CD4-positive, alpha-beta T cell (primary cell): ENCODE results near the gene ARPC5L. TPM values are rescaled to one million over a fixed set of nuclear protein-coding genes. Genes with fewer than 3 reads are reported as not detected.
"Not testable (repeated sequence)": the region's sequence is repeated elsewhere in the genome, so short reads cannot be mapped to it uniquely, and the experiment has no call there.

ENCODE experiments used
- ATAC-seq: fragments of 200-7000 bp; cut with Tn5 transposase; one replicate; pipeline ENCODE4 v1.10.0; 2022; ENCODE audit warnings: mild to moderate bottlenecking; ENCODE audit not compliant: poor library complexity
- CTCF ChIA-PET: fragments of 350-600 bp; sonication (Branson Sonifier 250); formaldehyde crosslinking; loops from one replicate; lab custom pipeline; 2021; ENCODE audit warnings: antibody characterized with exemption, inconsistent platforms; lab: Charles Lee
- POLR2A ChIA-PET: fragments of 350-600 bp; sonication (Branson Sonifier 250); formaldehyde crosslinking; loops from one replicate; lab custom pipeline; 2021; ENCODE audit warnings: antibody characterized with exemption, inconsistent platforms; lab: Charles Lee
- DNase-seq, 14 experiments: peaks; one replicate each; pipeline ENCODE4 v3.0.0-alpha.2; 2013 to 2020; ENCODE audit warnings: mixed read lengths in 2 of 14
- H3K27ac ChIP-seq, 2 donors: one replicate each; pipeline versions ENCODE4 v1.5.1 to v1.7.0; 2013; ENCODE audit warnings: low read length in 2 of 2, low read depth in 1 of 2, mild to moderate bottlenecking in 1 of 2
- H3K27me3 ChIP-seq, 2 experiments: 1 replicate in 1 of 2; 2 replicates in 1 of 2; pipeline versions ENCODE4 v1.6.1 to v1.7.0; 2013; ENCODE audit warnings: low read length in 2 of 2, control low read depth in 1 of 2, mild to moderate bottlenecking in 1 of 2, moderate library complexity in 1 of 2; ENCODE audit not compliant: insufficient read depth in 2 of 2, control insufficient read depth in 1 of 2
- H3K36me3 ChIP-seq: one replicate; pipeline ENCODE4 v1.6.1; 2013; ENCODE audit warnings: low read length, control low read depth; ENCODE audit not compliant: insufficient read depth
- H3K4me1 ChIP-seq: one replicate; pipeline ENCODE4 v1.6.1; 2013; ENCODE audit warnings: low read length, control low read depth; ENCODE audit not compliant: insufficient read depth
- H3K4me3 ChIP-seq: one replicate; pipeline ENCODE4 v1.5.1; 2013; ENCODE audit warnings: mild to moderate bottlenecking, low read length, moderate library complexity
- H3K9me3 ChIP-seq, 2 experiments: 1 replicate in 1 of 2; 2 replicates in 1 of 2; pipeline versions ENCODE4 v1.6.1 to v1.7.0; 2013; ENCODE audit warnings: low read length in 2 of 2, mild to moderate bottlenecking in 2 of 2, control low read depth in 1 of 2, moderate library complexity in 1 of 2; ENCODE audit not compliant: control insufficient read depth in 1 of 2, insufficient read depth in 1 of 2
- H3K27ac Mint-ChIP-seq: one replicate; pipeline ENCODE4 v1.8.0; 2020; ENCODE audit warnings: mixed read lengths
- H3K27me3 Mint-ChIP-seq: one replicate; pipeline ENCODE4 v1.8.0; 2021; ENCODE audit warnings: mixed read lengths
- H3K36me3 Mint-ChIP-seq: one replicate; pipeline ENCODE4 v1.8.0; 2021; ENCODE audit warnings: low read depth, mixed read lengths
- H3K4me1 Mint-ChIP-seq: one replicate; pipeline ENCODE4 v1.8.0; 2021; ENCODE audit warnings: low read depth, mixed read lengths
- H3K4me3 Mint-ChIP-seq: one replicate; pipeline ENCODE4 v1.8.0; 2020; ENCODE audit warnings: mild to moderate bottlenecking, mixed read lengths
- H3K9me3 Mint-ChIP-seq: one replicate; pipeline ENCODE4 v1.8.0; 2020; ENCODE audit warnings: mixed read lengths
- CTCF ChIP-seq: fragments of 200-600 bp; IDR thresholded peaks from one replicate; pipeline ENCODE4 v1.8.0; 2022; ENCODE audit warnings: antibody characterized with exemption, mild to moderate bottlenecking
- intact Hi-C, 2 experiments: fragments of 100-400 bp; cut with DNase I in 1 of 2; cut with micrococcal nuclease in 1 of 2; formaldehyde crosslinking; loops; one replicate each; pipeline versions ENCODE4 v1.15.1 to v1.9.0; 2023 to 2025; cut with DNase I, micrococcal nuclease
- total RNA-seq, 174 experiments: library from RNA in 2 of 174; stranded (reverse) in 2 of 174; gene quantifications; one replicate each; pipeline ENCODE4 v1.2.3 and lab custom pipeline; 2021 to 2026

The ARPC5L gene
- total RNA-seq, 2 experiments from 2014 or later = 36.8 to 37.0 TPM

DNA sequence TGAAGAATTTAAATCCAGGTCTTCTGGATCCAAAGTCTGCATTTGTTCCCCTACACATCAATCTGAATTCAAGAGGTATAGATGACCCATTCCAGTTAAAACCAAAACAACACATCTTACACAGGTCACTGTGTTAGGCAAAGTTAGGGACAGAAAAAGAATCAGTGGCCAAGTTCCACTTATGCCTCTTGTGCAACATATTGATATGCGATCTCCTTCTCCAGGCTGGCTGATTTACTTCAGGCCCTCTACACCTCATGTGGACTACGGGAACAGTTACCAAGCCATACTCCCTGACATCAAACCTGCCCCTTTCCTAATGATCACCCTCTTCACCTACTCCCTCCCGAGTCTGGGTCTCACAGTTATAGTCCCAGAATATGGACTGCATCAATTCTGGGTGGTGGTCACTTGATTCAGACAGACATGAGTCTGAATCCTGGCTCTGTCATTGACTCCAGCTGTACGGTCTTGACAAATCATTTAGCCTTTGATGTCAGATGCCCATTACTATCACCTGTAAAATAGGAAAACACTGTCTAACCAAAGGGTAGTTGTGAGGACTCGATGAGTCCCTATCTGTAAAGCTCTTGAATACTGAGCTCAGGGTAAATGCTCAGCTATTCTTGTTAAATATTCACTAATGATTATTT is 52.9 kb downstream of the ARPC5L start:
- no peaks in the 10 kb centered on the region for H3K9me3 Mint-ChIP-seq
- intact Hi-C loops = no loop called here
- no peaks in the 10 kb centered on the region for H3K4me1 ChIP-seq
- CTCF ChIA-PET = no interaction called here
- no peaks in the 10 kb centered on the region for H3K27me3 ChIP-seq
- ATAC-seq (no peak), DNase-seq (no peak)
- POLR2A ChIA-PET = no interaction called here
- peaks cover 47% of the 10 kb centered on the region for H3K36me3 ChIP-seq
- peaks cover 79% of the 10 kb centered on the region for H3K36me3 Mint-ChIP-seq
- no peak overlapping the region for H3K27ac Mint-ChIP-seq
- no peaks in the 10 kb centered on the region for H3K9me3 ChIP-seq
- H3K4me3 Mint-ChIP-seq = no peak overlapping the region
- no peak for TF ChIP-seq CTCF
- no peaks in the 10 kb centered on the region for H3K4me1 Mint-ChIP-seq
- no peak overlapping the region for H3K4me3 ChIP-seq
- no peak overlapping the region for H3K27ac ChIP-seq
- H3K27me3 Mint-ChIP-seq = no peaks in the 10 kb centered on the region

DNA sequence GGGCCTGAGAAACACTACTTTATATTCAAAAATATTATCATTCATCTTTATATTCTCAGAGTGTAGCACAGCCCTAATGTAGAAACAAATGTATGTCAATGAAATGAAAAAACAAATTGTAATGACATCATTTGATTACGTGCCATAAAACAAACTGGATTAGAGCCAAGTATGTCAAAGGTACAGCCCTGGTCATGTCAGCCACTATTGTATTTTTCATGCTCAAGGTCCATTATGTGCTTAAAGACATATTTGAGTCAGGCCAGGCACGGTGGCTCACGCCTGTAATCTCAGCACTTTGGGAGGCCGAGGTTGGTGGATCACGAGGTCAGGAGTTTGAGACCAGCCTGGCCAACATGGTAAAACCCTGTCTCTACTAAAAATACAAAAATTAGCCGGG is 58.5 kb downstream of the ARPC5L start:
- peaks cover 64% of the 10 kb centered on the region for H3K36me3 Mint-ChIP-seq
- H3K27me3 ChIP-seq, H3K27ac Mint-ChIP-seq, H3K9me3 Mint-ChIP-seq, DNase-seq, ATAC-seq, H3K4me3 ChIP-seq, H3K9me3 ChIP-seq, H3K4me1 Mint-ChIP-seq, POLR2A ChIA-PET, H3K4me1 ChIP-seq, H3K27me3 Mint-ChIP-seq, H3K4me3 Mint-ChIP-seq, H3K27ac ChIP-seq, intact Hi-C loops: not testable (repeated sequence)
- CTCF ChIA-PET = interaction anchor here (0.7 kb wide), 1 partner anchor 61 kb away, joined by 4 read pairs; no protein-coding TSS in a partner anchor
- peaks cover 40% of the 10 kb centered on the region for H3K36me3 ChIP-seq

Other genes starting within 250 kb of the ARPC5L start
- not detected for gene NR6A1, start 90.8 kb upstream of the ARPC5L start, total RNA-seq
- not detected for gene OLFML2A, start 85.0 kb upstream of the ARPC5L start, total RNA-seq
- not detected for gene WDR38, start 8.7 kb upstream of the ARPC5L start, total RNA-seq
- 1,000 to 10,000 TPM; 2,088 to 2,142 TPM for gene RPL35, start 173 bp upstream of the ARPC5L start, total RNA-seq
- gene GOLGA1, start 79.0 kb downstream of the ARPC5L start, total RNA-seq = 10 to 100 TPM; 12.9 to 22.2 TPM